Measurements from ENCODE around the gene CPAMD8.
"Not testable (repeated sequence)": the region's sequence is repeated elsewhere in the genome, so short reads cannot be mapped to it uniquely, and the experiment has no call there.

- TF ChIP-seq, protein P1, sequence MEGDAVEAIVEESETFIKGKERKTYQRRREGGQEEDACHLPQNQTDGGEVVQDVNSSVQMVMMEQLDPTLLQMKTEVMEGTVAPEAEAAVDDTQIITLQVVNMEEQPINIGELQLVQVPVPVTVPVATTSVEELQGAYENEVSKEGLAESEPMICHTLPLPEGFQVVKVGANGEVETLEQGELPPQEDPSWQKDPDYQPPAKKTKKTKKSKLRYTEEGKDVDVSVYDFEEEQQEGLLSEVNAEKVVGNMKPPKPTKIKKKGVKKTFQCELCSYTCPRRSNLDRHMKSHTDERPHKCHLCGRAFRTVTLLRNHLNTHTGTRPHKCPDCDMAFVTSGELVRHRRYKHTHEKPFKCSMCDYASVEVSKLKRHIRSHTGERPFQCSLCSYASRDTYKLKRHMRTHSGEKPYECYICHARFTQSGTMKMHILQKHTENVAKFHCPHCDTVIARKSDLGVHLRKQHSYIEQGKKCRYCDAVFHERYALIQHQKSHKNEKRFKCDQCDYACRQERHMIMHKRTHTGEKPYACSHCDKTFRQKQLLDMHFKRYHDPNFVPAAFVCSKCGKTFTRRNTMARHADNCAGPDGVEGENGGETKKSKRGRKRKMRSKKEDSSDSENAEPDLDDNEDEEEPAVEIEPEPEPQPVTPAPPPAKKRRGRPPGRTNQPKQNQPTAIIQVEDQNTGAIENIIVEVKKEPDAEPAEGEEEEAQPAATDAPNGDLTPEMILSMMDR (IDR thresholded peaks at IDR 0.05) = not testable (repeated sequence)
- not testable (repeated sequence) for TF ChIP-seq POLR2A (IDR thresholded peaks at IDR 0.05)
Observed at GRCh38 chr19:17024941-17025340, 1.7 kb downstream of the CPAMD8 start.

All from adrenal gland (tissue), 5 donors.